T follicular helper cell (primary cell): ENCODE measurements around the gene CPSF4.
"Not testable (repeated sequence)": the region's sequence is repeated elsewhere in the genome, so short reads cannot be mapped to it uniquely, and the experiment has no call there.

ENCODE experiments used
- DNase-seq: peaks from one replicate; pipeline ENCODE4 v3.0.0-alpha.2; 2020; ENCODE audit warnings: low read depth

Gene CPSF4

GRCh38 chr7:99490878-99491277 lies 52.1 kb downstream of the CPSF4 start:
- no peak for DNase-seq

- DNase-seq, result no peak
These were observed 55.1 kb downstream of the CPSF4 start for GRCh38 chr7:99493823-99494222.

- DNase-seq, result no peak
These were observed 59.2 kb downstream of the CPSF4 start for GRCh38 chr7:99497766-99498545.

DNA sequence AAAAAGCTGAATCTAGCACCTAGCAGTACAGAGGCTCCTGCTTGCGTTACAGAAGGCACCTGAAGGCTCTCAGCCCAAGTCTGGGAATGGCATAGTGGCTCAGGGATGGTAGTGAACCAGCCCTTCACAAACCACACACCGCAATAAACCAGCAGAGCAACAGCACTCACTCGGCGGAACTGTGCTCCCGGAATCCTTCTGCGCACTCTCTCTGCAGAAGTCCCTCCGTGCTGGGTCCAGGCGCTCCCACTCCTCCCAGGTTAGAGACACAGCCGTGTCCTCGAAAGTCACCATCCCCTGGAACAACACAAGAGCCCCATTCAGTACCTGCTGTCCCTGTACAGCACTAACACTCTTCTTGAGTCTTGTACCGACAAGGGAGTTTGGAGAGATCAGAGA lies 59.8 kb downstream of the CPSF4 start:
- DNase-seq, result no peak

- DNase-seq, result no peak
These were observed 60.6 kb downstream of the CPSF4 start for GRCh38 chr7:99499371-99499720.

DNA sequence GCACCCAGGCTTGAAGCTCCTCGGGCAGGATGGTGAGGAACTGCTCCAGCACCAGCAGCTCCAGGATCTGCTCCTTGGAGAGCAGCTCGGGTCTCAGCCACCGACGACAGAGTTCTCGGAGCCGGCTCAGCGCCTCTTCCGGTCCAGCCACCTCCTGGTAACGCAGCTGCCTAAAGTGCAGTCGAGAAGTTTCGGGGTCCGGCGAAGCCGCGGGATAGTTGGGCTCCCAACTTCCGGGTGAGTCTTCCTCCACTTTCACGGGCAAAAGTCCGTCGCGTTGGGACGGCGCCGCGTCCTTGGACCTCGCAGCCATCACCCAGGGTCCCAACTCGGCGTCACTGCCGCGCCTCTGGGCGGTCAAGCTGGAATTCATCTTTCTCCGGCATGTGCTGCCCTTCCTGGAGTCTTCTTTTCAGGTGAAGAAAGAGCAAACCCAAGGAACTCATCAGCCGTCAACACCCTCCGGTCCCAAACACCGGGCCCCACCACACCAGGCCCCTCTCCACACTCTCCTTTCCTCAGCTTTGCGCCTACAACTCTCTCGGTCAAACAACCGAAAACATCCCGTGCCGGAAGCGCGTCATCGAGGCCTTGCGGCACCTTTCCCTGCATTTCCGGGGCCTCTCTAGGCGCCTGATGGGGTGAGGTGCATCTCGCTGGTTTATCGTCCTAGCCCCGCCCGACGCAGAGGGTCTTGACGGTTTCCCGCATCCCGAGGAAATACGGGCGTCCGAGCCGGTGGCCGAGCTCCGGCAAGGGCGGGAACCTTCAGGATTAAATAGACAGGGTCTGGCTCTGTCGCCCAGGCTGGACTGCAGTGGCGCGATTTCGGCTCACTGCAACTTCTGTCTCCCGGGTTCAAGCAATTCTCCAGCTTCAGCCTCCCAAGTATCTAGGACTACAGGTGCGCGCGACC lies 61.2 kb downstream of the CPSF4 start, which contains the start of gene ZNF394:
ZNF394 (minus strand) TSS at position 561 of the 916 bp plus-strand sequence; CDS start at position 373, 188 bp downstream.
- DNase-seq, result peak; percentile 83

GRCh38 chr7:99500637-99501009 lies 61.9 kb downstream of the CPSF4 start:
- DNase-seq, result no peak

DNA sequence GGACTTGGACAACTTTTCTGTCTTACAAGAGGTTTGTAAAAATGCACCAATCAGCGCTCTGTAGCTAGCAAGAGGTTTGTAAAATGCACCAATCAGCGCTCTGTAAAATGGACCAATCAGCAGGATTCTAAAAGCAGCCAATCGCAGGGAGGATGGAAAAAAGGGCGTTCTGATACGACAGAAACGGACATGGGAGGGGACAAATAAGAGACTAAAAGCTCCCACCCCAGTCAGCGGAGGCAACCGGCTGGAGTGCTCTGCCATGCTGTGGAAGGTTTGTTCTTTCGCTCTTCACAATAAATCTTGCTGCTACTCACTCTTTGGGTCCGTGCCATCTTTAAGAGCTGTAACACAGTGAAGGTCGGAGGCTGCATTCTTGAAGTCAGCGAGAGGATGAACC lies 62.5 kb downstream of the CPSF4 start:
- DNase-seq, result not testable (repeated sequence)

DNA sequence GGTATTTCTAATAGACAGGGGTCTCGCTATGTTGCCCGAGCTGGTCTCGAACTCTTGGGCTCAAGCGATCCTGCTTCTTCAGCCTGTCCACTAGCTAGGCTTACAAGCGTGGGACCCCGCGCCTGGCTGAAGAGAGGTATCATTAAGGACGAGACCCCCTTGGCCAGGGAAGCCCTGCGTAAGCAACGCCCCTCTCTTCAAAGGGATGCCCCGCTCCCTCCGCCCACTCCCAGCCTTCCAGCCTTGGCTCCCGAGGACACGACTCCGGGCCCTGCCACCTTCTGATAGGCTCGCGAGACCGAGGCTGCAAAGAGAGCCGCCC lies 65.5 kb downstream of the CPSF4 start:
- no peak for DNase-seq

DNA sequence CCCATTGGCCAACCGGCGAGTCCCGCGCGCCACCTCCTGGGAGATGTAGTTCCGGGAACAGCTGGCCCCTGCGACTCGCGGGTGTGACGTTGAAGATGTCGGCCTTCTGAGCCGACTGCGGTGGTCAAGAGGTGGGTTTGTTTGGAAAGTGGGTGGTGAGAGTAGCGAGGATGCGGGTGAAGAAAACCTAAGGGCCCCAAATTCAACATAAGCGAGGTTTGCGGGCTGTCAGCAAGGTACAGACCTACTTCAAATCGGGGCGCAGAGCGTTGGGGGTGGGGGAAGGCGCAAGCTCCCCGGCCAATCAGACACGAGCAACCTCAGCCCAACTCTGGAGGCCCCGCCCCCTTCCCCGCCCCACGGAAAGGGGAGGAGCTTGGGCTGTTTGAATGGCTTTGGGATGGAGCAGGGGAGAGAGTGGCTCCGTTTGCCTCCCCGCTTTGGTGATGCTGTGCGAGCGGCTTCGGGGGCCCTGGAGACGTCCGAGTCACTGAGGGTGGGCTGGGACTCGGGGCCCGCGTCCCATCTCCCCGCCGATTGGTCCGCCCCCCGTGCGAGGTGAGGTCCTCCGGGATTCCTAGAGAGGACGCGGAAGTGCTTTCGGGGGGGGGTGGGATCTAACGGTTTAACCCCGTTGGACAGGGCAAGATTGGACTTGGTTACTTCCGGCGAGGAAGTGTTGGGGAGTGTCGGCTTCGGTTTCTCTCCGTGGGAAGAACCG lies 66.0 kb downstream of the CPSF4 start, which contains the start of gene ZKSCAN5:
ZKSCAN5 (plus strand) TSS at position 60 of the 721 bp plus-strand sequence. CDS start 1,383 bp downstream, outside the sequence.
- peak; percentile 96 for DNase-seq

GRCh38 chr7:99505324-99505662 lies 66.5 kb downstream of the CPSF4 start:
- no peak for DNase-seq
